Lung (tissue), 12 donors: ENCODE data around the gene SCD5. TPM values are rescaled to one million over a fixed set of nuclear protein-coding genes. Genes with fewer than 3 reads are reported as not detected.

Experiments
- ATAC-seq: fragments of 200-7000 bp; cut with Tn5 transposase; one replicate; pipeline ENCODE4 v1.9.1; 2020; ENCODE audit warnings: moderate number of reproducible peaks; ENCODE audit not compliant: insufficient read depth, low FRiP score
- DNase-seq, 3 donors: peaks; one replicate each; pipeline ENCODE4 v3.0.0-alpha.2; 2013 to 2017
- H3K27ac ChIP-seq, 2 donors: one replicate each; pipeline ENCODE4 v1.5.1; 2013; ENCODE audit warnings: mild to moderate bottlenecking in 2 of 2, moderate library complexity in 2 of 2, control low read depth in 1 of 2, inconsistent platforms in 1 of 2, low read depth in 1 of 2, low read length in 1 of 2
- H3K27me3 ChIP-seq, 3 donors: one replicate each; pipeline ENCODE4 v1.5.1; 2013; ENCODE audit warnings: low read length in 2 of 3; ENCODE audit not compliant: control insufficient read depth in 3 of 3, insufficient read depth in 3 of 3
- H3K36me3 ChIP-seq, 4 donors: one replicate each; pipeline ENCODE4 v1.5.1; 2013; ENCODE audit warnings: low read length in 4 of 4, mild to moderate bottlenecking in 1 of 4, moderate library complexity in 1 of 4; ENCODE audit not compliant: control insufficient read depth in 4 of 4, insufficient read depth in 4 of 4
- H3K4me1 ChIP-seq, 5 donors: one replicate each; pipeline ENCODE4 v1.5.1; 2013; ENCODE audit warnings: low read length in 5 of 5, mild to moderate bottlenecking in 2 of 5, moderate library complexity in 1 of 5; ENCODE audit not compliant: control insufficient read depth in 5 of 5, insufficient read depth in 5 of 5
- H3K4me3 ChIP-seq: one replicate; pipeline ENCODE4 v1.5.1; 2013; ENCODE audit warnings: mild to moderate bottlenecking, control low read depth, moderate library complexity
- H3K9ac ChIP-seq, 2 donors: one replicate each; pipeline ENCODE4 v1.5.1; 2013; ENCODE audit warnings: low read length in 2 of 2, control low read depth in 1 of 2; ENCODE audit not compliant: insufficient read depth in 1 of 2
- H3K9me3 ChIP-seq, 4 donors: one replicate each; pipeline ENCODE4 v1.5.1; 2013; ENCODE audit warnings: low read length in 3 of 4, mild to moderate bottlenecking in 1 of 4, moderate library complexity in 1 of 4; ENCODE audit not compliant: control insufficient read depth in 4 of 4, insufficient read depth in 3 of 4
- WGBS, 2 donors: extraction: QIAGEN DNeasy Blood & Tissue Kit; methylation state at CpG; one replicate each; pipeline ENCODE4 v1.1.7; 2013; 5-methylcytosine and 5-hydroxymethylcytosine counted together
- polyA plus RNA-seq, 2 donors: library from polyadenylated mRNA; stranded (reverse); fragments of 200-250 nt; gene quantifications; one replicate each; pipeline ENCODE4 v1.2.1, GENCODE V29; 2013
- total RNA-seq, 2 donors: library from RNA; depleted of rRNA in 1 of 2; stranded (reverse); fragments of >200 nt in 1 of 2; gene quantifications; one replicate each; pipeline ENCODE4 v1.2.1, GENCODE V29; 2014 to 2021
- TF ChIP-seq, protein P1 (sequence below): IDR thresholded peaks from 2 replicates; pipeline ENCODE4 v1.5.1; 2012; ENCODE audit warnings: mild to moderate bottlenecking; ENCODE audit errors: control extremely low read depth, extremely low read depth
- donor health status: control.
- donor health status: control.
- donor health status: Bipolar disorder and iron deficiency.
- donor health status: healthy.
- donor health status: DM: yes; HTN: yes; CAD: no.

The SCD5 gene
- total and polyA plus RNA-seq, 4 donors, result 5.0 to 22.6 (median 13.8) TPM

- TF ChIP-seq, protein P1, sequence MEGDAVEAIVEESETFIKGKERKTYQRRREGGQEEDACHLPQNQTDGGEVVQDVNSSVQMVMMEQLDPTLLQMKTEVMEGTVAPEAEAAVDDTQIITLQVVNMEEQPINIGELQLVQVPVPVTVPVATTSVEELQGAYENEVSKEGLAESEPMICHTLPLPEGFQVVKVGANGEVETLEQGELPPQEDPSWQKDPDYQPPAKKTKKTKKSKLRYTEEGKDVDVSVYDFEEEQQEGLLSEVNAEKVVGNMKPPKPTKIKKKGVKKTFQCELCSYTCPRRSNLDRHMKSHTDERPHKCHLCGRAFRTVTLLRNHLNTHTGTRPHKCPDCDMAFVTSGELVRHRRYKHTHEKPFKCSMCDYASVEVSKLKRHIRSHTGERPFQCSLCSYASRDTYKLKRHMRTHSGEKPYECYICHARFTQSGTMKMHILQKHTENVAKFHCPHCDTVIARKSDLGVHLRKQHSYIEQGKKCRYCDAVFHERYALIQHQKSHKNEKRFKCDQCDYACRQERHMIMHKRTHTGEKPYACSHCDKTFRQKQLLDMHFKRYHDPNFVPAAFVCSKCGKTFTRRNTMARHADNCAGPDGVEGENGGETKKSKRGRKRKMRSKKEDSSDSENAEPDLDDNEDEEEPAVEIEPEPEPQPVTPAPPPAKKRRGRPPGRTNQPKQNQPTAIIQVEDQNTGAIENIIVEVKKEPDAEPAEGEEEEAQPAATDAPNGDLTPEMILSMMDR, result no peak
Measured at GRCh38 chr4:82594456-82594855, 204.1 kb downstream of the SCD5 start.

DNA sequence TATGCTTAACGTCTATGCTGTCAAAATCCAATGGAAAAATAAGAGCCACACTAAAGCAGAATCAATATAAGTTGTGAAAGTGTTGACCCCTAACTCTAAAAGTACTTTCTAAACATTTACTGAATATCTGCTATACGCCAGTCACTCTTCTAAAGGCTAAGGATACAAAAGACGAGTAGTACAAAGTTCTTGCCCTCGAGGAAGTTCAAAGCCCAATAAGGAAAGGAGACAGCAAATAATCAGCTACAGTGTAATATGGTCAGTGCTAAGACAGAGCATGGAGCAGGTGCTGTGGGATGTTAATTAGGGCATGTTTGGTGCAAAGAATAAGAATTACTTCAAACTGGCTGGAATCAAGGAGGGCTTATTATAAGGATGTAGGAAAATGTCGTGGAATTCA is 205.2 kb downstream of the SCD5 start:
- H3K4me1 ChIP-seq, result no peaks in the 10 kb centered on the region
- DNase-seq, result no peak
- no peaks in the 10 kb centered on the region for H3K9me3 ChIP-seq
- H3K36me3 ChIP-seq, result no peaks in the 10 kb centered on the region
- 80 to 89% methylated on average over 5 of the region's 5 CpGs for WGBS, 2 donors
- no peaks in the 10 kb centered on the region for H3K27me3 ChIP-seq
- no peak for ATAC-seq
- H3K27ac ChIP-seq, result no peak overlapping the region
- TF ChIP-seq, protein P1, result no peak
- H3K9ac ChIP-seq, result no peak overlapping the region
- no peak overlapping the region for H3K4me3 ChIP-seq

More at GRCh38 chr4:82594456-82594855, 204.1 kb downstream of the SCD5 start:
- Histone ChIP-seq H3K4me3 (no peak overlapping the region), H3K4me1 (no peaks in the 10 kb centered on the region), H3K27me3 (no peaks in the 10 kb centered on the region), H3K27ac (no peak overlapping the region), H3K9me3 (no peaks in the 10 kb centered on the region), H3K36me3 (no peaks in the 10 kb centered on the region), H3K9ac (no peak overlapping the region)
- DNase-seq (peak in 1 of 3 donors; percentile 16), ATAC-seq (no peak)
- WGBS, 2 donors, result 73 to 81% methylated on average over 4 of the region's 4 CpGs

DNA sequence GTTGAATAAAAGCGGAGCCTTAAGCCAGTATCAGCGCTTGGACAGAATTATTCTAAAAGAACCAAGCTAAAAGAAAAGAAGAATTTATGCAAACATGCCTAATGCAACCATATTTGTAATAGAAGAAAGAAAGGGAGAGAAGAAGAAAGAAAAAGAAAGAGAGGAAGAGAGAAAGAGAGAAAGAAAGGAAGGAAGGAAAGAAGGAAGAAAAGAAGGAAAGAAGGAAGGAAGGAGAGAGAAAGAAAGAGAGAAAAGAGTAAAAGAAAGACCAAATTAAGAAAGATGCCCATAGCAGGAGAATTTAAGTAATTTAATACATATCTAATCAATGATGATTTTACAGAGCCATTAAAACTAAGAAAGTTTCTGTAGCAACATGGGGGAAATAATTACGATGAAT is 206.0 kb downstream of the SCD5 start:
- 76 to 99% methylated on average over 3 of the region's 3 CpGs for WGBS, 2 donors
- TF ChIP-seq, protein P1, result no peak
- Histone ChIP-seq H3K27me3 (no peaks in the 10 kb centered on the region), H3K4me1 (no peaks in the 10 kb centered on the region), H3K4me3 (no peak overlapping the region), H3K9me3 (no peaks in the 10 kb centered on the region), H3K9ac (no peak overlapping the region), H3K36me3 (no peaks in the 10 kb centered on the region), H3K27ac (no peak overlapping the region)
- no peak for ATAC-seq
- no peak for DNase-seq

GRCh38 chr4:82591592-82591991 is 207.0 kb downstream of the SCD5 start:
- Histone ChIP-seq H3K27me3 (no peaks in the 10 kb centered on the region), H3K36me3 (no peaks in the 10 kb centered on the region), H3K27ac (no peak overlapping the region), H3K4me1 (peaks cover 0 to under 1% (median 0%) of the 10 kb centered on the region in 5 donors), H3K9me3 (no peaks in the 10 kb centered on the region), H3K9ac (no peak overlapping the region), H3K4me3 (no peak overlapping the region)
- DNase-seq (no peak), ATAC-seq (no peak)
- TF ChIP-seq, protein P1, result no peak
- WGBS, 2 donors, result 74 to 83% methylated on average over 5 of the region's 5 CpGs
